T-helper 1 cell treated with Interleukin-12 subunit alpha and Interleukin-12 subunit beta and Interleukin-4 antibody, amounts not matched to agents 30 ng/mL and 1 ng/mL, for 36 hours (primary cell): ENCODE measurements around the gene HNRNPH1. TPM values are rescaled to one million over a fixed set of nuclear protein-coding genes. Genes with fewer than 3 reads are reported as not detected.

Experiments
- intact Hi-C: fragments of 100-400 bp; cut with micrococcal nuclease; formaldehyde crosslinking; loops from one replicate; pipeline ENCODE4 v1.15.1; 2024
- total RNA-seq: library from RNA; stranded (reverse); gene quantifications from 2 replicates; pipeline ENCODE4 v1.2.3, GENCODE V29; 2022

The HNRNPH1 gene
- total RNA-seq, 1 donor from 2014 or later, result 968 TPM

DNA sequence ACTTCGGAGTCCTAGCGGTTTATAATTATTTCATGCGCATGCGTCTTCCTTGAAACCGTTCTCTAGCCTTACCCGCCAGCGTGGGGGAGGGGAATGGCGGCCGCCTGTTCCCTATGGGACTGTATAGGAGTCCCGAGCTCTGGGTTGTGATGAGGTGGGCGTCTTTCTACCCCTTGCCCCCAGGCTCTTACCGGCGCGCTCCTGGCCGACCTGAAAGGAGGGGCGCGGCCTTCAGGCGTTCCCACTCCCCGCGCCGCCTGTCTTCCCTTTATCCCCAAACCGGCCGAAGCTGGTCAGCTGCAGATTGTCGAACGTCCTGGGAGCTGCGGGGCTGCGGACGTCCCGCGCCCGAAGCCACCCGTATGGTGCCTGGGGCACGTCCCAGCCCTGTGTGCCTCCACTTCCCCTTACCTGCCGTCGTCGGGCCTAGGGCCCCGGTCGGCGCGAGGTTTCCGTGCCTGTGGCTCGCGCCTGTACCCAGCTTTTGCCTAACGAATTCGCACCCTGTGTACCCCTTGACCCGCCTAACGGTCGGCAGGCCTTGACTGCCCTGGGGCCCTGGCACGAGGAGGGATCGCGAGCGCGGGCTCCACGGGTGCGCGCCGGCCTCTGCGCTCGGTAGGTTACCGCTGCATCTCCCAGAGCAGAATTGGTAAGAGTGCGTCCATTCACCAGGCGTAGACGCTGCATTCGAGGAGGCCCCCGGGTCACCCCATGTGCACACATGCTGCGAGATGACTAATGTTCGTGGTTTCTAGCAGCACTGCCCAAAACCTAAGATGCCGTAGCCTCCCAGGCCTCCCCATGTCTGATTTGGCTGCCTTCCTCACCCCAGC, 653 bp upstream of the HNRNPH1 start:
- intact Hi-C loops, result loop anchor here (1.0 to 5.0 kb wide), 11 partner anchors 54 to 1599 kb away; partner anchors contain the start of genes CANX, CLK4, MAML1 and MGAT1

DNA sequence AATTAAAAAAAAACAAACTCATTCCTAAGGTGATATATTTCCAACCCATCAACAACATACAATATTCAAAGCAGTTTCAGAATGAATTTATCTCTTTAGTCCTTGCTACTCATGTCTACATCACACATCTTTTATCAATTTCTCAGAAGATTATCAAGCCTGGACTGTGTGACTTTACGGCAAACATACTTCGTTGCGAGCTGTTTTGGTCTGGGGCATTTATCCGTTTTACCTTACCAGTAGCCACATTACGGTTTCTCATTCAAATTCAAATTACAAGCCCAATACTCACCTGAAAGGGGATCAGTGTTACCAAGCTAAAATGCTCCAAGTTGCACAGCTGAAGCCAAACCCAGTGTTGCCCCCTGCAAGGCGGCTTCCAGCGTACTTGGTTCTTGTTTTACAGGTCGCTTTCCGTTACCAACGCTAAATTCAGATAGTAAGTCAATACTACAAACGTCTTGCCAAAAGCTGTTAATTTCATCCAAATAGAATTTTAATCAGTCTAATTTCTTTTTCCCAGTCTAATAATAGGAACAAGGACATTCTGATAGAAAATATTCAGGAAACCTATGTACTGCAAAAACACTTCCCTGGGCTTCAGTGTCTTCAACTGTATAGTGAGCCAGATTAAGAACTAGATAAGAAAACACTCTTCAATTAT, 1.8 kb downstream of the HNRNPH1 start:
- intact Hi-C loops, result loop anchor here (2.0 to 5.0 kb wide), 3 partner anchors 995 to 1389 kb away; partner anchors contain the start of genes CLK4, MGAT1 and PHYKPL

DNA sequence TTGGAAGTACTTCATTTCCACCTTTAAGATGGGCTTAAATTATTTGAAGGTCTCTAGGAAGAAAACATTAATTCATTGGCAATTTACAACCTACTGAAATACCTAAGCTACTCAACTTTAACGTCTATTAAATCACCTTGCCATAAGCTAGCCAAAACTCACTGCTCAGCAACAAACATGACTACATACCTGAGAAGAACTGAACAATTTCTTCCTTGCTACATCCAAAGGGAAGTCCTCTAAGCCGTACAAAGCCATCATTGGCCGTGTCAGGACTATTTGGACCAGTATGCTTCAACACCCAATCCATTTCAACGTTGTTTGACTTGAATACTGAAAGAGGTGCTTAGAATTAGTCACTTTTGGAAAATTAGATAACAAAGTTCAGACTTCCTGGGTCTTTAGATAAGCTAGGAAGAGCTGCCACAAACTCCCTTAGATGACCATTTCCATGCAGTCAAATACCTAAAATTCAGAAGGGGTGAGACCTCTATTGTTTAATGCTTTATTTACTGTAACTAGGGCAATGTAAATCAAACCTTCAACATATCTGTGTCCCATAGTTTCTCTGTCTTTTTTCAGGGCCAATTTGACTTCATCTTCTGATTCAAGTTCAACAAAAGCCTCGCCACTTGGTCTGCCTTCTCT, 2.6 kb downstream of the HNRNPH1 start:
- intact Hi-C loops, result loop anchor here (5.0 kb wide), 1 partner anchor 1389 kb away; the partner anchor contains the start of gene PHYKPL

DNA sequence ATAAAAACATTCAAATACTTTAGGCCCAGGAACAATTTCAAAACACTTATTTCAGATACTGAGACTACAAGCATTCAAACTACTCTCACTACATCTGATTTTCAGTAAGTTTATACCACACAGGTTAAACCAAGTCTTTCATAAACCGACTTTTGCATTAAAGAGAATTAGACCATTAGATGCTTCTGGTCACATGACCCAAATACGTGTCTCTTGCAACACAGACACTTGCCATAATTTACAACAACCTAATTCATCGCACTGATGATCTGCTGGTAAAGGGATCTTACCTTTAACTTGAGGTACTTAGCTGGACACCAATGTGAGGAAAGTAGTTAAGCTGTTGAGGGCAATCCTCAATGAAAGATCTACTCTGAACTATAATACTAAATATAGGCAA, 3.2 kb downstream of the HNRNPH1 start:
- intact Hi-C loops, result loop anchor here (5.0 kb wide), 1 partner anchor 1388 kb away; the partner anchor contains the start of gene PHYKPL

DNA sequence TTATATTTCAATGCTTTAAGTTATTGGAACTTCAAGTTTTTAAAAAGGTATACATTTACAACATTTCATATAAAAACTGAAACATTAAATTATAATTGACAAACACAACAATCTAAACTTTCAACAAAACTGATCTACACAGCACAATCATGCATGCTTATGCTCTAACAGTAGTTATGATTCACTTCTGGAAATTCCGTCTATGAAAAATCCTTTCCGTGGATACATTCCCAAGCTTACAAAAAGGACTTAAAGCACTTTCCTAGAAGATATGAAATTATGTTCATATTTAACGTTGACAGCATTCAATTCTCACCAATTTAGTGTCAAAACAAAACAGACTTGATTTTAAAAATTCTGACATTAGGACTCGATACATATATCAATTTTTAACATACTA, 3.7 kb downstream of the HNRNPH1 start:
- intact Hi-C loops, result loop anchor here (1.0 to 5.0 kb wide), 2 partner anchors 11 to 1387 kb away; partner anchors contain the start of gene PHYKPL

DNA sequence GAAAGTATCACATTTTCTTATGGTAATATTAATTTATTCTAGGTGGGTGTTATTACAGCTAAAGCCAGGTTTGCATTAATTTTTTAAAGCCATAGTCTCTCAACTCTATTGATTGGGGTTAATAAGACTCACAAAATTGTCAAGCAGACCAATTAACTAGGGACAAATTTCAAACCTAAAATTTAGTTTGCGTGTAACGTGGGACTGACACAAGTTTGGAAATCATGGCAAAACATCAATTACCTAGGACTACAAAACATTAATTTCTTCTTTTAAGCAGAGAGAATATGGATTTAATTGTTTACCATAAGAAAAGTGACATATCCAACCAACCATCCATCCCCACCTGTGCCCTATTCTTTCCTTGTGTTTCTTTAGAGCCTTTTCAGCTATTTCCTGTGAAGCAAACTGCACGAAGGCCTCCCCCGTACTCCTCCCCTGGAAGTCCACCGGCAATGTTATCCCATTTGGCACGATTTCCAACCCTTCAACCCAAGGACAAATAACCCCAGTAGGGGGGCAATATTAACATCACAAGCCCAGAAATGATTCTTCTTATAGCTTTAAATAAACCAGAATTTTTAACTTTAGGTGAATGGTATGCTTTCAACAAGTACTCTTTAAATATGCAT, 4.4 kb downstream of the HNRNPH1 start:
- intact Hi-C loops, result loop anchor here (1.0 kb wide), 1 partner anchor 11 kb away; no protein-coding TSS in a partner anchor

DNA sequence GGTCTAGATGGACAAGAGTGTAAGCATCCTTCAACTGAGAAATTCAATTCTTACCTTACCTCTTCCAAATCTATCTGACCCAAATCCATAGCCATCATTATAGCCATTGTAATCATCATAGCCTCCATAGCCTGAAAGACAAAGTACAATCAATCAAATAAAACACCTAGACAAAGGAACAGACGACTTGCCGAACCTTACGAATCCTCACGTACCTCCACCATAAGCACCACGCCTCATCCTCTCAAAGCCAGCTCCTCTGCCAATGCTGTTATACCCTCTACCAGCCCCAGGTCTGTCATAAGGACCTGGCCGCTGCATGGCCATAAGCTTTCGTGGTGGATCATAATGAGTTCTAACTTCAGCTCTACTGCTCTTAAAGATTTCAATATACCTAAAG, 5.5 kb downstream of the HNRNPH1 start:
- intact Hi-C loops, result no loop called here

DNA sequence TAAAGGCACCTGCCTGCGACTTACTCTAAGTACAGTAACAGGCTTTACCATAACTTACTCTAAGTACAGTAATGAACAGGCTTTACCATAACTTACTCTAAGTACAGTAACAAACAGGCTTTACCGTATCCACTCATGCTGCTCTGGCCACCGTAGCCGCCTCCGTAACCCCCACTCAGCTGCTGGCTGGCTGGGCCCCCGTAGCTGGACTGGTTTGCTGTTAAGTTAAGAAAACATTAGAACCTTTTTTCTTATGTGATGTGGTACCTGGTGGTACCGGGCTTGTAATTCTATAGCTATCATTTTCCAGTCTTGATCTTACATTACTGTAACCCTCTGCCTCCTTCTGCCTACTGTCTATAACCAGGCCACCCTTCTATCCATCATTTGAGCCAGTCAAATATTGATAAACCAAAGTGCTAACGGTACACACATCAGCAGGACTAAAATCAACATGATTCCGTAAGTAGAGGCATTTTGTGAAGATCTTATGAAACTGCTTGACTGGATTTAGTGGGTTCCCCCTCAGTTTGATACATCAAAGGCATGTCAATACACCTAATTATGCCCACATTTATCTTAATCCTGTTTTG, 7.4 kb downstream of the HNRNPH1 start:
- intact Hi-C loops, result no loop called here

DNA sequence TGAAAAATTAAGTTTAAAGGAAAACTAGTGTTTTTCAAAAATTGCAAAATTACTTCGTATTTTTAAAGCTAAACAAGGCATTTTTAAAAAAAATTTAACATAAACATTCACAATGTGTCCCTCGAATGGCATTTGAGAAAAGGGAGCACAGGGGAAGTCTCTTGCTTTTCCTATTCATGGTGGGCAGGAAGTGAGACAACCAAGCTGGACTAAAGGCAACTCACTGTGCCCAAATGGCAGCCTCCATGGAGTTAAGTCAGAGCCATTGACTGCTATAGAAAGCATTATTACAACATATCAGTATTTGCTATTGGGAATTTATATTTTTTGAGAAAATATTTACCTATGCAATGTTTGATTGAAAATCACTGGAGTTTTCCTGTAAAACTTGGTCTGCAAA, 8.3 kb downstream of the HNRNPH1 start:
- intact Hi-C loops, result no loop called here

DNA sequence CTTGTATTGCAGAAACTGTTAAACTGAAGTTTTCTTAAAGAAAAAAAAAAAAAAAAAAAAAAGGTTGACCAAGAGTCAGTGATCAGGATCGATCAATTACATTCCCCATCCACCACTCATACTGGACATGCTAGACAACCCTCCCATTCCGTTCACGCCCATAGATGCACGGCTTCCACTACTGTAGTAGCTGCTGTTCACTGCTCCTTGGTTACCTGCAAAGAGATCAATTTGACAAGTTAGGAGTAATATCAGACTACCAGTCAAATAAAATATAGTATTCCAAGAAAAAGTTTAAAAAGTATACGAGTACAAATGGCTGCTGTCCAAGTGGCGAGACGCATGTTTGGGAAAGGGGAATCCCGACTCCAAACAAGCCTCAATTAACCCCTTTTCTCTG, 8.7 kb downstream of the HNRNPH1 start:
- intact Hi-C loops, result no loop called here

DNA sequence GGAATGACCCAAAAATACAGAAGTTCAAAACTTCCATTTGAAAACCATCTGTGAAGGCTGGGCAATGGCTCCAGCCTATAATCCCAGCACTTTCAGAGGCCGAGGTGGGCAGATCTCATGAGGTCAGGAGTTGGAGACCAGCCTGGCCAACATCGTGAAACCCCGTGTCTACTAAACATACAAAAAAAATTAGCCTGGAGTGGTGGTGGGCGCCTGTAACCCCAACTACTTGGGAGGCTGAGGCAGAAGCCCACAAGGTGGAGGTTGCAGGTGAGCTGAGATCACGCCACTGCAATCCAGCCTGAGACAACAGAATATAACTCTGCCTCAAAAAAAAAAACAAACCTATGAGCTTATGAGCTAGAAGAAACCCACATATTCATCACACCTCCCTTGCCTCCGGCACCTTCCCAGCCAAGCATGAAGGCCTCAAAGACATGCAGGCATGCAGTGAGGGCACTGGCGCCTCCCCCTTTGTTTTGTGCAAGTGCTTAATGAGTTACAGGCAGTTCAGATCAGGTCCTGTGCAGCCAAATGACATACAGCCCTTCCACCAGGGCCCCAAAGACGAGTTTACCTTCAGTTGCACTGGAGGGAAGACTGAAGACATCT, 9.9 kb downstream of the HNRNPH1 start:
- intact Hi-C loops, result no loop called here

DNA sequence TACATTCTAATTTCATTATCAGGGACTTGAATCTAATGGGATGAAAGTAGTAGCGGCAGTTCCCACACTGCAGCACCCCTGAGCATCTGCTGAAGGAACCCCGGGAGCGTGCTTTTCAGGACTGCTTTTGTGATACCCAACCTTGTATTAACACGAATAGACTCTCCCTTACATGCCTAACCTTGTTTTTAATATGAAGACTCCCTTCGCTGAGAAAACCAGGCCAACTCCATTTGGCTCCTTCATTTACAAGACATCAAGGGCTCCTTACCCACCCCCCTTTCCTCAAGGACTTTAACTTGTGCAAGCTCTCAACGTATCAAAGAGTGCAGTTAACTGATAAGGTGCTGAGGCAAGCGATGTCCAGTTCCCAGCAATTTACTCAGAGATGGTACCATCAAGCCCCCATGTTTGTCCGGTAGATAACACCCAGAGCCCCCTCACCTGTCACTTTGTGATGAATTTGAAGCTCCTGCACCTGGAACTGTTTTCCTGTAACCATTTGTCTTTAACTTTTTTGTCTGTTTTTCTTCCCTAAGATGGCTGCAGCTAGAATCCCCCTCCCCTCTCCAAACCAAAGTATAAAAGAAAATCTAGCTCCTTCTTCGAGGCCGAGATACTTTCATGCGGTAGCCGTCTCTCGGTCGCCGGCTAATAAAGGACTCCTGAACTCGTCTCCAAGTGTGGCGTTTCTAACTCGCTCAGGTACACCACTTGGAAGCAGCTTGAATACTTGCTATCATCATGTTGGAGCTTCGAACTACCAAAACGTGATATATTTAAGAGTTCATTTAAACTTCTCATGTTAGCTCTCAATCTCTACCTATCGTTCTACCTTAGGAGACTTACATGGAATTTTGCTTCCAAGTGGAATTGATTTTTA, 10.7 kb downstream of the HNRNPH1 start:
- intact Hi-C loops, result no loop called here

DNA sequence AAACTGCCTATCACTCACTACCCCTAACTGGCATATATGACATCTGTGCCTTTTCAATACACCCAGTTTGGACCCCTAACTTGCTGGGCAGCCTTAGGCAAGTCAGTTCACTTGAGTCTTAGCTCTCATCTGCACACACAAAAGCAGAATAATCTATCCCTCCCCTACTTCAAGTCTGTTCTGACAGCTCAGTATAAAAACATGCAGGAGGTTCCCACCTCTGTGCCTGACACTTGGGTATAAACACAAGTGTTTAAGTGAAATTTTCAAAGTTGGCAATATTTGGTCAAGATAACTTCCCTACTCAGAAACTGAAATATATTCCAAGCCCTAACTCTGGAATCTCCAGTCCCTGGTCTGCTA, 12.6 kb downstream of the HNRNPH1 start:
- intact Hi-C loops, result no loop called here

DNA sequence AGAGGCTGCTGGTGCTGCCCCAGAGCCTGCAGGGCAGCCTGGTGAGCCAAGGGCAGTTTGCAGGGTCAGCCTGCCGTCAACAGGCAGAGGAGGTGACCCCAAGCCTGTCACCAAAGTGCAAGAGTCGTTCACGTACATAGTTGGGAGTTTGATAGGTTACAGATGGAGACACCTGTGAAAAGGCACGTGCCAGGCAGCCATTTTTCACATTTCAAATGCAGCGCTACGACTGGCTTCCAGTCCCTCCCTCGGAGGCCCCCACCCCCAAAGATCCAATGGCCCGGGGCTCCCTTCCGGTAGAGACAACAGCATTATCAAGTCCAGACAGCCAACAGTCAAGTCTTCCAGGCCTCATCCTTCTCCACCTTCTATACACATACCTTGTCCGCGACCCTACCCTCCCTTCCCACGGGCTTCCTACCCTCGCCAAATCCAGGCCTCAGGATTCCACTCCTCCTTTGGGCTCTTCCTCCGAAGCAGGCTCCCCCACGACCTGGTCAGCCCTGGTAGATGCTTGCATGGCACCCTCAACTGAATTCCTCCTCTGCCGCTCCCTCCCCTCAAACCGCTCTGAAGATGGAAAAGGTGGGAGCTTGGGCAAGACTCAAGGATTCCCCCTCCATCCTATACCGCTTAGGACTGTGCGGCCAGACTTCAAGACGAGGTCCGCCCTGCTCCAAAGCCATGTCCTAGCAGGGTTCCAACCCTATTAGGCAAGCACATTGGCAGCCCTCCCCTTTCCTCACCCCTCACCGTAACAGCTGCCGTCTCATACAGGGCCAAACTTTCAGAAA, 13.2 kb downstream of the HNRNPH1 start:
- intact Hi-C loops, result no loop called here

DNA sequence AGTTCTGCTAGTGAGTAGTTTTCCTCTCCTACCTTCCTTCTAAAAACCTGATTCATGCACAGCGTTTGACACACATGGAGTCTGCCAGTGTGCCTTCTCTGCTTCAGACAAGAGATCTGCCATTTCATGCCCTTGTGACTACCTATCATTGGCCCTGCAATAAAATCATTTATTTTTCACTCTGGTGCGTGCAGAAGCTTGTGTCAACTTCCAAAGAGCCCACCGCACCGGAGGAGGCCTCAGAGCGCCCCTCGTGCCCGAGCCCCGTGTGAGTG, 13.7 kb downstream of the HNRNPH1 start:
- intact Hi-C loops, result no loop called here

DNA sequence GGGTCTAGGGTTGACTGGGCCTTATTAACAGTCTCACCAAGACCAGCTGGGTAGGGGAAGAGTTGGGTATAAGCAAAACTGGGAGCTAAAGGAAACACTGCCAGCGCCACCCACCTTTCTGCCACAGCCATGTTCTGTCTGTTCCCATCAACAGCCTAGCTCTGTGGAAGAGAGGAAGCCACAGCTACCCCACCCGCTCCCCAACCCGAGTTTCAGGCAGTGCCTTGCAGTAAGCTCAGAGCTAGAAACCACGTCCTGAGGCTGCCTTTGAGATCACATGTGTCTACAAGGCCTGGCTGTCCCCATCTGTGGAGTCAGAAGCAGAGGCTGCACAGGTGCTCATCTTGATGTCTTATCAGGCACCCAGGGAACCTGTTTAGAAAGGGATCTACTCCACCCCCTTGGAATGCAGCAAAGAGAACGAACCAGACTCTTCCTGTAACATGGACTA, 15.3 kb downstream of the HNRNPH1 start:
- intact Hi-C loops, result loop anchor here (1.0 kb wide), 1 partner anchor 11 kb away; no protein-coding TSS in a partner anchor

DNA sequence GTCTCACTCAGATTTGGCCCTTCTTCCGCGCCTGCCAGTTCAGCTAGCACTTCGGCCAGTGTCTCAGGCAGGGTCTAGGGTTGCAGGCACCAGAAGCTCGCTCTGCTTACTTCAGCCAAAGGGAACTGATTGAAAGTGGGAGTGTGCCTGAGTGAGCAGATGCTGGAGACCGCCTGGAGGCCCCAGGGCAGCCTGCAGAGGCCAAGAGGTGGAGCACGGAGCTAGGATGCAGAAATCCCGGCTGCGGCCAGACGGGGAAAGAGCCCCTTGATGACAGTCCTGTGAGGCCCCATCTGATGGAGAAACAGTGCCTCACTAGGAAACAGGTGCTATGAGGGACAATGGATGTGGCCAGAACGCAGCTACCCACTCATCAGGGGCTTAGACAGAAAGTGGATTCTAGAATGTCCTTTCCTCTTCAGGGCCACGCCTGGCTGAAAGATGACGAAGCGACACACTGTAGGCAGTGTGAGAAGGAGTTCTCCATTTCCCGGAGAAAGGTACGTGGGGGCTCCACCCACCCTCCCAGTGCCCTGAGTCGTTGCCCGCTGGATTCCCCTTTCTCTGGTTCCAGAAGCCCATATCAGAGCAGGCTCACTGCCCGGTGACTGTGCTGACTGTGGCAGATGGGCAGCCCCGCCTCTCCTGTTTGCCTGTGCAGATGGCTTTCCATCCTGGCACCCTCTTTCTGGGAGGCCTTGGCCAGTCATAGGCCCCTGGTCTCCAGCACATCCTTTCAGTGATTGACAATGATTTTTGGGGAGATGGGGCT, 16.1 kb downstream of the HNRNPH1 start:
- intact Hi-C loops, result no loop called here

DNA sequence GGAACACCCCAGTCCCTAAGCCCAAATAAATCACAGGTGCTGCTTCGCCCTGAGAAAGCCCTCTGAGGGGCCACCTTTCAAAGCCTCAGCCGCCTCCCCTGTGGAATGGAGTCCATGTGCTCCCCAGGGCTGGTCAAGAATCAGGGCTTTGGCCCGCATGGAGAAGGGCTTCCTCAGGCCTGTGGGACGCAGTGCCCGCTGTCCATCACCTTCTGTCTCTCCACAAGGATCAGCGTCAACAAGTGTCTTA, 16.6 kb downstream of the HNRNPH1 start:
- intact Hi-C loops, result no loop called here
